Kidney (tissue), 14 donors: ENCODE results near the gene KIF9. TPM values are rescaled to one million over a fixed set of nuclear protein-coding genes. Genes with fewer than 3 reads are reported as not detected.

Source experiments
- DNase-seq, 5 donors: peaks; one replicate each; pipeline ENCODE4 v3.0.0-alpha.2; 2013 to 2020
- FAIRE-seq: peaks from 2 replicates; lab custom pipeline; 2012; peaks lifted over from hg19 to GRCh38; lab: Jason Lieb, UNC
- H3K27ac ChIP-seq, 2 donors: one replicate each; pipeline ENCODE4 v1.7.0; 2013; ENCODE audit warnings: low read depth in 2 of 2, low read length in 2 of 2, inconsistent platforms in 1 of 2
- H3K27me3 ChIP-seq: one replicate; pipeline ENCODE4 v1.7.1; 2013; ENCODE audit warnings: low read length, inconsistent platforms; ENCODE audit not compliant: control insufficient read depth, insufficient read depth
- H3K36me3 ChIP-seq, 3 donors: one replicate each; pipeline versions ENCODE4 v1.7.0 to v1.7.1; 2013; ENCODE audit warnings: low read length in 3 of 3, control low read depth in 1 of 3, inconsistent platforms in 1 of 3; ENCODE audit not compliant: insufficient read depth in 3 of 3, control insufficient read depth in 2 of 3
- H3K4me1 ChIP-seq, 3 donors: one replicate each; pipeline versions ENCODE4 v1.7.0 to v1.7.1; 2013; ENCODE audit warnings: low read length in 3 of 3, inconsistent platforms in 1 of 3, low read depth in 1 of 3; ENCODE audit not compliant: control insufficient read depth in 2 of 3, insufficient read depth in 2 of 3
- H3K4me3 ChIP-seq, 3 donors: one replicate each; pipeline versions ENCODE4 v1.7.0 to v1.8.1; 2013; ENCODE audit warnings: low read length in 3 of 3, control low read depth in 1 of 3, inconsistent platforms in 1 of 3
- H3K9ac ChIP-seq, 3 donors: one replicate each; pipeline versions ENCODE4 v1.7.0 to v1.7.1; 2013; ENCODE audit warnings: low read length in 3 of 3, control low read depth in 1 of 3, inconsistent platforms in 1 of 3
- H3K9me3 ChIP-seq, 3 donors: one replicate each; pipeline versions ENCODE4 v1.7.0 to v1.7.1; 2013; ENCODE audit warnings: low read length in 3 of 3, control low read depth in 1 of 3, inconsistent platforms in 1 of 3; ENCODE audit not compliant: control insufficient read depth in 2 of 3, insufficient read depth in 1 of 3
- CTCF ChIP-seq: IDR thresholded peaks from 3 replicates; pipeline ENCODE4 v1.5.1; 2012; ENCODE audit warnings: mild to moderate bottlenecking, moderate library complexity, borderline replicate concordance; ENCODE audit not compliant: insufficient read depth; ENCODE audit errors: extremely low read depth
- intact Hi-C: fragments of 100-400 bp; cut with DNase I; formaldehyde crosslinking; loops from one replicate; pipeline ENCODE4 v1.11.1; 2022
- polyA plus RNA-seq: library from polyadenylated mRNA; stranded (reverse); fragments of 350-450 nt; fragmentation: Illumina TruSeq; extraction: RNeasy Lipid Tissue Mini Kit (QIAGEN cat#74804); gene quantifications from one replicate; pipeline ENCODE4 v1.2.3, GENCODE V29; 2014; ENCODE audit warnings: low read depth, low replicate concordance; ENCODE audit not compliant: insufficient read depth
- total RNA-seq: library from RNA; stranded (reverse); fragmentation: NEBNext Ultra II Directional; extraction: Animal tissue kit (Norgen Biotek cat#: 25700); gene quantifications from one replicate; pipeline ENCODE4 v1.2.1, GENCODE V29; 2021
- donor health status: control.
- donor health status: control.
- donor health status: control.
- donor health status: control.
- donor health status: control.
- donor health status: DM: yes; HTN: yes; CAD: no.
- donor health status: Normal renal cell carcinoma (clear cell type).

KIF9 gene
- total and polyA plus RNA-seq, 2 donors from 2014 or later, result 16.9 to 32.9 TPM

- Histone ChIP-seq H3K9me3 (no peaks in the 10 kb centered on the region), H3K9ac (no peak overlapping the region), H3K4me1 (peaks cover 0 to 2% (median 0%) of the 10 kb centered on the region in 3 donors), H3K4me3 (no peak overlapping the region), H3K27ac (no peak overlapping the region), H3K36me3 (no peaks in the 10 kb centered on the region), H3K27me3 (no peaks in the 10 kb centered on the region)
- TF ChIP-seq CTCF, result no peak
- intact Hi-C loops, result no loop called here
- DNase-seq (peak in 2 of 5 donors; percentile 14 to 65), FAIRE-seq (no peak)
Observed at GRCh38 chr3:47266709-47267489, 15.7 kb downstream of the KIF9 start.

- FAIRE-seq (no peak), DNase-seq (no peak)
- TF ChIP-seq CTCF, result no peak
- Histone ChIP-seq H3K36me3 (no peaks in the 10 kb centered on the region), H3K9ac (no peak overlapping the region), H3K27ac (no peak overlapping the region), H3K9me3 (no peaks in the 10 kb centered on the region), H3K4me3 (no peak overlapping the region), H3K4me1 (peaks cover 0 to 3% (median 0%) of the 10 kb centered on the region in 3 donors), H3K27me3 (no peaks in the 10 kb centered on the region)
- intact Hi-C loops, result no loop called here
Observed at GRCh38 chr3:47265725-47266428, 16.7 kb downstream of the KIF9 start.

GRCh38 chr3:47265008-47265407, 17.6 kb downstream of the KIF9 start:
- no peak for DNase-seq
- Histone ChIP-seq H3K27me3 (no peaks in the 10 kb centered on the region), H3K4me3 (no peak overlapping the region), H3K36me3 (no peaks in the 10 kb centered on the region), H3K4me1 (peaks cover 0 to 4% (median 0%) of the 10 kb centered on the region in 3 donors), H3K27ac (no peak overlapping the region), H3K9ac (no peak overlapping the region), H3K9me3 (no peaks in the 10 kb centered on the region)
- intact Hi-C loops, result no loop called here
- FAIRE-seq, result no peak
- no peak for TF ChIP-seq CTCF
